Activated T-cell treated with anti-CD3 and anti-CD28 coated beads, Interleukin-2, amount 50 U/mL, for 48 hours (primary cell): Measurements from ENCODE around the gene LCE1C.
A peak's percentile ranks its signal among the peaks of the same experiment; 100 is the strongest.

Experiments
- DNase-seq, 2 experiments: peaks; one replicate each; pipeline ENCODE4 v3.0.0-alpha.2; 2020

LCE1C gene

GRCh38 chr1:152806576-152806975 is at the start of gene LCE1C:
Gene LCE1C, minus strand, starts transcription at chr1:152806651. Its CDS starts 1,173 bp downstream, at chr1:152805478.
- DNase-seq = no peak

GRCh38 chr1:152855661-152856060 is 49.2 kb upstream of the LCE1C start:
- DNase-seq = no peak

- DNase-seq = no peak
These were observed 36.1 kb upstream of the LCE1C start, which contains the start of gene LCE6A for GRCh38 chr1:152842556-152842955. Gene LCE6A, plus strand, starts transcription at chr1:152842856. Its CDS starts 665 bp downstream, at chr1:152843521.

- no peak for DNase-seq
These were observed 30.4 kb upstream of the LCE1C start for GRCh38 chr1:152836870-152837269.

- no peak for DNase-seq
These were observed 20.7 kb upstream of the LCE1C start, which contains the start of gene LCE1A for GRCh38 chr1:152827173-152827572. Gene LCE1A, plus strand, starts transcription at chr1:152827473. Its CDS starts 0 bp downstream, at chr1:152827473.

- DNase-seq = no peak
These were observed 18.5 kb upstream of the LCE1C start for GRCh38 chr1:152824964-152825363.

GRCh38 chr1:152823294-152823693 is 16.8 kb upstream of the LCE1C start:
- no peak for DNase-seq

GRCh38 chr1:152817309-152817708 is 10.9 kb upstream of the LCE1C start:
- no peak for DNase-seq

- no peak for DNase-seq
These were observed 5.2 kb upstream of the LCE1C start, which contains the start of gene LCE1B for GRCh38 chr1:152811671-152812070. Gene LCE1B, plus strand, starts transcription at chr1:152811971. Its CDS starts 476 bp downstream, at chr1:152812447.

- DNase-seq = no peak
These were observed 4.6 kb upstream of the LCE1C start for GRCh38 chr1:152811050-152811449.

- no peak for DNase-seq
These were observed 5.1 kb downstream of the LCE1C start for GRCh38 chr1:152801333-152801732.

GRCh38 chr1:152796421-152796820 is 10.0 kb downstream of the LCE1C start, which contains the start of gene LCE1D:
Gene LCE1D, plus strand, starts transcription at chr1:152796721. Its CDS starts 1,074 bp downstream, at chr1:152797795.
- no peak for DNase-seq

- no peak for DNase-seq
These were observed 10.8 kb downstream of the LCE1C start for GRCh38 chr1:152795686-152796085.

- no peak for DNase-seq
These were observed 20.4 kb downstream of the LCE1C start, which contains the start of gene LCE1E for GRCh38 chr1:152786077-152786476. Gene LCE1E, plus strand, starts transcription at chr1:152786257. Its CDS starts 1,043 bp downstream, at chr1:152787300.

- no peak for DNase-seq
These were observed 23.4 kb downstream of the LCE1C start for GRCh38 chr1:152783095-152783494.

GRCh38 chr1:152777510-152778137 is 28.8 kb downstream of the LCE1C start:
- peak in 1 of 2 experiments; percentile 20 for DNase-seq

GRCh38 chr1:152776361-152776760 is 30.1 kb downstream of the LCE1C start:
- no peak for DNase-seq

- no peak for DNase-seq
These were observed 31.6 kb downstream of the LCE1C start, which contains the start of gene LCE1F for GRCh38 chr1:152774875-152775274. Gene LCE1F, plus strand, starts transcription at chr1:152775140. Its CDS starts 1,232 bp downstream, at chr1:152776372.

GRCh38 chr1:152770411-152770810 is 36.0 kb downstream of the LCE1C start:
- no peak for DNase-seq

- DNase-seq = no peak
These were observed 37.5 kb downstream of the LCE1C start for GRCh38 chr1:152768847-152769533.

GRCh38 chr1:152761609-152762213 is 44.7 kb downstream of the LCE1C start:
- no peak for DNase-seq

GRCh38 chr1:152760551-152761190 is 45.8 kb downstream of the LCE1C start:
- no peak for DNase-seq
